ENCODE data around the gene GNAT3.

The GNAT3 gene

GRCh38 chr7:80511964-80512363 is at the start of gene GNAT3:
TSS of gene GNAT3 (minus strand) at chr7:80512064. CDS start at chr7:80511926, 138 bp downstream.
- no peaks in the 10 kb centered on the region for H3K27me3 ChIP-seq (ENCODE audit: control insufficient read depth, insufficient read depth, low read length)
- H3K4me1 ChIP-seq (ENCODE audit: control insufficient read depth, insufficient read depth, low read length) = no peaks in the 10 kb centered on the region
- H3K9me3 ChIP-seq (ENCODE audit: control insufficient read depth, insufficient read depth, low read length) = no peaks in the 10 kb centered on the region

DNA sequence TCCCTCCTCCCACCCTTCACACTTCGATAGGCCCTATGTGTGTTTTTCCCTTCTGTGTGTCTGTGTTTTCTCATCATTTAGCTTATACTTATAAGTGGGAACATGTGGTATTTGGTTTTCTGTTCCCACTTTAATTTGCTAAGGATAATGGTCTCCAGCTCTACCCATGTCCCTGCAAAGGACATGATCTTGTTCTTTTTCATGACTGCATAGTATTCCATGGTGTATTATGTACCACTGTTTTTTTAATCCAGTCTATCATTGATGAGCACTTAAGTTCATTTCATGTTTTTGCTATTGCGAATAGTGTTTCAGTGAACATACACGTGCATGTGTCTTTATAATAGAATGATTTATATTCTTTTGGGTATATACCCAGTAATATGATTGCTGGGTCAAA is 46.3 kb upstream of the GNAT3 start:
- Histone ChIP-seq H3K9ac (ENCODE audit: low read depth, low read length) (no peak overlapping the region), H3K27me3 (ENCODE audit: control insufficient read depth, insufficient read depth, low read length) (no peaks in the 10 kb centered on the region), H3K36me3 (ENCODE audit: control insufficient read depth, insufficient read depth, low read length) (no peaks in the 10 kb centered on the region), H3K4me3 (ENCODE audit: low read depth, low read length) (no peak overlapping the region), H3K4me1 (ENCODE audit: control insufficient read depth, insufficient read depth, low read length) (no peaks in the 10 kb centered on the region), H3K9me3 (ENCODE audit: control insufficient read depth, insufficient read depth, low read length) (no peaks in the 10 kb centered on the region)

More at GRCh38 chr7:80511964-80512363, at the start of gene GNAT3:
- no peaks in the 10 kb centered on the region for H3K36me3 ChIP-seq (ENCODE audit: control insufficient read depth, insufficient read depth, low read length)
- H3K9ac ChIP-seq (ENCODE audit: low read depth, low read length) = no peak within 1 kb of the TSS
- no peak within 1 kb of the TSS for H3K4me3 ChIP-seq (ENCODE audit: low read depth, low read length)

DNA sequence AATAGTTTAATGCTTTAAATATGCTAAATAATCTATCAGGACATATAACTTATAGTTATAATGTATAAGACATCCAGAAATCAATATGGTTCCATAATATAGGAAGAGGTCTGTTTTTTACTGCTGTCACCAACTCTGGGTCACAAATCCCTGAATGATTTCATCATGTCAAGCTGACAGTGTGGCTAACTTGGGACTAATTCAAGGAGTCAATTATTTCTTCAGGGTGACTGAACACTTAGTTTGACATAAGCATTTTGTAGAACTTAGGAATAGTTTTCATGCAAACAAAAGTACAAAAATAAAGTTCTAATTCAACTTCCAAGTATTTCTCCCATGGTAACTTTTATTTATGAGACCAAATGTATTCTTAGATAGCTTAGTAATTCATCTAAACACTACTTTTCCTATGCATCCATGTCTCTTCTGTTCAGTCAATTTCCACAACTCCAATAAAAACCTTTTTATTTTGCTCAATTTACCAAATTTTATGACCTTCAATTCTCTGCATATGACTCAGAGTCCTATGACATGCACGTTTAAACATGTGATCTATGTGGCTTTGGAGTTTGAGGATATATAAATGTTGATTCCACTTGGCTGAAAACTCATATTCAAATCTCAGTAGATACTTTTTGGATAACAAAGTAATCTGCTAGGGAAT is 40.3 kb upstream of the GNAT3 start:
- Histone ChIP-seq H3K27me3 (ENCODE audit: control insufficient read depth, insufficient read depth, low read length) (no peaks in the 10 kb centered on the region), H3K4me1 (ENCODE audit: control insufficient read depth, insufficient read depth, low read length) (no peaks in the 10 kb centered on the region), H3K4me3 (ENCODE audit: low read depth, low read length) (no peak overlapping the region), H3K9me3 (ENCODE audit: control insufficient read depth, insufficient read depth, low read length) (no peaks in the 10 kb centered on the region), H3K36me3 (ENCODE audit: control insufficient read depth, insufficient read depth, low read length) (no peaks in the 10 kb centered on the region), H3K9ac (ENCODE audit: low read depth, low read length) (no peak overlapping the region)

DNA sequence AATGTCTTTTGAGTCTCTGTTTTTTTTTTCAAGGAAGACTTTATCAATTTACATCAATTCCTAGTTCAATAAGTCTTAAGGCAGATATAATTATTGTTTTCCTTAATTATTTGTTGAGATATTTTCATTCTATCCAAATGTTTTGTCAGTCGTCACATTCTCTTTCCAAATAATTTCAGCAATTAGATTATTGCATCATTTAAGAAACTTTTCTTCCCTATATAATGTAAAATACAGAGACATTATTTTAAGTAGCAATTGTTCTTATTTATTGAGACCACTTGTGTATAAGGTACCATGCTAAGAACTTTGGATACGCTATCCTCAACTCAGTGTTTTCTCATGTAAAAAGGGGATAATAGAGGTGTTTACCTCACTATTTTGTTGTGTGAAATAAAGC is 38.1 kb upstream of the GNAT3 start:
- no peaks in the 10 kb centered on the region for H3K4me1 ChIP-seq (ENCODE audit: control insufficient read depth, insufficient read depth, low read length)
- no peak overlapping the region for H3K9ac ChIP-seq (ENCODE audit: low read depth, low read length)
- H3K9me3 ChIP-seq (ENCODE audit: control insufficient read depth, insufficient read depth, low read length) = no peaks in the 10 kb centered on the region
- no peak overlapping the region for H3K4me3 ChIP-seq (ENCODE audit: low read depth, low read length)
- H3K27me3 ChIP-seq (ENCODE audit: control insufficient read depth, insufficient read depth, low read length) = no peaks in the 10 kb centered on the region
- H3K36me3 ChIP-seq (ENCODE audit: control insufficient read depth, insufficient read depth, low read length) = no peaks in the 10 kb centered on the region

DNA sequence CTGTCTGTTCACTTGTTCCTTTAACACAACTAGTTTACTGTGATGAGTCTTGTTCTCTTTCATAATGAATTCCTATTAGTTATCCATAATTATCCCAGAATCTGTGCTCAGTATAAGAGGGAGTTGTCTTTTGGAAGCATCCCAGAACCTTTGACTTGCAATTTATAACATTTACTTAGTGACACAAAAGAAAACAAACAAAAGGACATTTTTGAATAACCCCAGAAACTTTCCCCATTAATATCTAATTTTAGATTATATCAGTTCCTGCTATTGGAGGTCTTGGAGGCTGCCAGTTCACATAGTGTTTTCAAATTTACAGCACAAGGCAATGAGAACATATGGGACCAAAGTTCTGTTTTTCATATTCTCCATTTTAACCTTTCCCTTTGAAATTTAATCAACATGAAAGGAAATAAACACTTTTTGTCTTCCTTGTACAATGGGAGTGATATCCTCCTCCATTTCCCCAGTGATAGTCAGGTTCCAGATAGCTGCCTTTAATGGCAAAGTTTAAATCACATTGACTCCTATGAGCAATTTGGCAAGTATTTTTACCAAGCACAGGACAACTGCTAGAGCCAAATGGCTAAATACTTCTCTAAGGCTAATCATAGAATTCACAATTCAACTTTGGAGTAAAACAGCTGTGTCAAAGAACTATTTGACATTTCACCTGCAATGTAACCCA is 37.1 kb upstream of the GNAT3 start:
- Histone ChIP-seq H3K27me3 (ENCODE audit: control insufficient read depth, insufficient read depth, low read length) (no peaks in the 10 kb centered on the region), H3K9ac (ENCODE audit: low read depth, low read length) (no peak overlapping the region), H3K36me3 (ENCODE audit: control insufficient read depth, insufficient read depth, low read length) (no peaks in the 10 kb centered on the region), H3K9me3 (ENCODE audit: control insufficient read depth, insufficient read depth, low read length) (no peaks in the 10 kb centered on the region), H3K4me1 (ENCODE audit: control insufficient read depth, insufficient read depth, low read length) (no peaks in the 10 kb centered on the region), H3K4me3 (ENCODE audit: low read depth, low read length) (no peak overlapping the region)

DNA sequence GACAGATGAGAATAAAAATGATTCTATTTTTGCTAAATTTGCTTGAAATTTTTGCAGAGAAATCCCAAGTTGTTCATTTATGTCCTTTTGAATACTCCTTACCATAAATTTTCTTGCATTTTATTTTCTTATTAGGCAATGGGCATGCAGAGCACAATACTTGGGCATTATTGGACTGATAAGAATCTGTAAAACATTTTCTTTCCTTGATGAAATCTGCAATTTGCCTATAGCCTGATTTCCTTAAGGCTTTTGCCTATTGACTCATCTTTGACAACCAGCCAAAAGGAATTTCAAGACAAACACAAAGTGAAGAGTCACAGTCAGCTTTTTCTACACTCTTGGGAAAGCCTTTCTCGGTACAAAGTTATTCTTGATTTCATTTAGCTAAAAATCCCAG is 30.5 kb upstream of the GNAT3 start:
- Histone ChIP-seq H3K9ac (ENCODE audit: low read depth, low read length) (no peak overlapping the region), H3K4me3 (ENCODE audit: low read depth, low read length) (no peak overlapping the region), H3K27me3 (ENCODE audit: control insufficient read depth, insufficient read depth, low read length) (no peaks in the 10 kb centered on the region), H3K36me3 (ENCODE audit: control insufficient read depth, insufficient read depth, low read length) (no peaks in the 10 kb centered on the region), H3K9me3 (ENCODE audit: control insufficient read depth, insufficient read depth, low read length) (no peaks in the 10 kb centered on the region), H3K4me1 (ENCODE audit: control insufficient read depth, insufficient read depth, low read length) (no peaks in the 10 kb centered on the region)

GRCh38 chr7:80540836-80541235 is 29.0 kb upstream of the GNAT3 start:
- Histone ChIP-seq H3K4me3 (ENCODE audit: low read depth, low read length) (no peak overlapping the region), H3K9ac (ENCODE audit: low read depth, low read length) (no peak overlapping the region), H3K36me3 (ENCODE audit: control insufficient read depth, insufficient read depth, low read length) (no peaks in the 10 kb centered on the region), H3K4me1 (ENCODE audit: control insufficient read depth, insufficient read depth, low read length) (no peaks in the 10 kb centered on the region), H3K9me3 (ENCODE audit: control insufficient read depth, insufficient read depth, low read length) (no peaks in the 10 kb centered on the region), H3K27me3 (ENCODE audit: control insufficient read depth, insufficient read depth, low read length) (no peaks in the 10 kb centered on the region)

GRCh38 chr7:80537091-80537490 is 25.2 kb upstream of the GNAT3 start:
- Histone ChIP-seq H3K9me3 (ENCODE audit: control insufficient read depth, insufficient read depth, low read length) (no peaks in the 10 kb centered on the region), H3K27me3 (ENCODE audit: control insufficient read depth, insufficient read depth, low read length) (no peaks in the 10 kb centered on the region), H3K4me1 (ENCODE audit: control insufficient read depth, insufficient read depth, low read length) (no peaks in the 10 kb centered on the region), H3K4me3 (ENCODE audit: low read depth, low read length) (no peak overlapping the region), H3K9ac (ENCODE audit: low read depth, low read length) (no peak overlapping the region), H3K36me3 (ENCODE audit: control insufficient read depth, insufficient read depth, low read length) (no peaks in the 10 kb centered on the region)

GRCh38 chr7:80536426-80536825 is 24.6 kb upstream of the GNAT3 start:
- no peaks in the 10 kb centered on the region for H3K9me3 ChIP-seq (ENCODE audit: control insufficient read depth, insufficient read depth, low read length)
- no peaks in the 10 kb centered on the region for H3K4me1 ChIP-seq (ENCODE audit: control insufficient read depth, insufficient read depth, low read length)
- no peak overlapping the region for H3K4me3 ChIP-seq (ENCODE audit: low read depth, low read length)
- no peaks in the 10 kb centered on the region for H3K27me3 ChIP-seq (ENCODE audit: control insufficient read depth, insufficient read depth, low read length)
- H3K36me3 ChIP-seq (ENCODE audit: control insufficient read depth, insufficient read depth, low read length) = no peaks in the 10 kb centered on the region
- H3K9ac ChIP-seq (ENCODE audit: low read depth, low read length) = no peak overlapping the region

DNA sequence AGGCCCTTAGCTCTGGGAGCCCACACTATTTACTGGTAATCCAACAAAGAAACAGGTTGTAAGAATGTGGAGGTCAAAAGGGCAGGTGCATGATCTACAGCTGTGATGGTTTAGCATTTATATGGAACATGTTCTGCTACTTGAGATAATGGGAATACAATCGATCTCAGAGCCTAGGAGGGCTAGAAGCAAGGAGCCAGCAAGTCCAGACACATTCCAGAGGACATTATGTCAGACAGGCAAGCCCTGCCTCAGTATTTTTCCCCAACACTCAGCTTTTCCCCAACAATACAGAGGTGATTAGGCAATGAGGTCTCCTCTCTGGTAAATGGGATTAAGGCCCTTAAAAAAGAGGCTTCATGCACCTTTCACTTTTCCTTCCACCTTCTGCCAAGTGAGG is 21.4 kb upstream of the GNAT3 start:
- no peak overlapping the region for H3K9ac ChIP-seq (ENCODE audit: low read depth, low read length)
- H3K27me3 ChIP-seq (ENCODE audit: control insufficient read depth, insufficient read depth, low read length) = no peaks in the 10 kb centered on the region

DNA sequence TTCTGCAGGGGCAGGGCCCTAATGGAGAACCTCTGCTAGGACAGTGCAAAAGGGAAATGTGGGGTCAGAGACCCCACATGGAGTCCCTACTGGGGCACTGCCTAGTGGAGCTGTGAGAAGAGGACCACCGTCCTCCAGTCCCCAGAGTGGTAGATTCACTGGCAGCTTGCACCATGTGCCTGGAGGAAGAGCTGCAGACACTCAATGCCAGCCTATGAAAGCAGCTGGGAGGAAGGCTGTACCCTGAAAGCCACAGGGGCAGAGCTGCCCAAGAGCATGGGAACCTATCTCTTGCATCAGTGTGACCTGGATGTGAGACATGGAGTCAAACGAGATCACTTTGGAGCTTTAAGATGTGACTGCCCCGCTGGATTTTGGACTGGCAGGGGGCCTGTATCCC is 20.3 kb upstream of the GNAT3 start:
- Histone ChIP-seq H3K9me3 (ENCODE audit: control insufficient read depth, insufficient read depth, low read length) (no peaks in the 10 kb centered on the region), H3K36me3 (ENCODE audit: control insufficient read depth, insufficient read depth, low read length) (no peaks in the 10 kb centered on the region), H3K9ac (ENCODE audit: low read depth, low read length) (no peak overlapping the region), H3K4me3 (ENCODE audit: low read depth, low read length) (no peak overlapping the region), H3K4me1 (ENCODE audit: control insufficient read depth, insufficient read depth, low read length) (no peaks in the 10 kb centered on the region), H3K27me3 (ENCODE audit: control insufficient read depth, insufficient read depth, low read length) (no peaks in the 10 kb centered on the region)

More for the DNA sequence above, 21.4 kb upstream of the GNAT3 start:
- Histone ChIP-seq H3K36me3 (ENCODE audit: control insufficient read depth, insufficient read depth, low read length) (no peaks in the 10 kb centered on the region), H3K9me3 (ENCODE audit: control insufficient read depth, insufficient read depth, low read length) (no peaks in the 10 kb centered on the region), H3K4me3 (ENCODE audit: low read depth, low read length) (no peak overlapping the region), H3K4me1 (ENCODE audit: control insufficient read depth, insufficient read depth, low read length) (no peaks in the 10 kb centered on the region)

DNA sequence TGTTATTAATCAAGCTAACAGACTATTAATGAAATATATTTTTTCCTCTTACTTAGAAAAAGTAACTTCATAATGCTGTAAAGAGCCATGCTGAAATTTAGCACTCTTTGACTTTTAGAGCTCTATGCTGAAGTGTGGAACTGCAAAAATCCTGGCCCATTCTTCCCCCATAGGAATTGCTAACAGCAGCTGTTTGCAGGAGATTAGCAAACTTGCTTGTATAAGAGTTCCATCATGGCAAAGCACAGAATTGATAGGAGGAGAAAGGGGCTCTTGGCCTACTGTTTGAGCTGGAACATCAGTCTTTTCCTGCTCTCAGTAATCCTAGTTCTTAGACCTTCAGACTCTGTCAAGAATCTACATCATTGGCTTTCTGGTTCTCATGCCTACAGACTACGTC is 18.3 kb upstream of the GNAT3 start:
- H3K27me3 ChIP-seq (ENCODE audit: control insufficient read depth, insufficient read depth, low read length) = no peaks in the 10 kb centered on the region
- H3K4me1 ChIP-seq (ENCODE audit: control insufficient read depth, insufficient read depth, low read length) = no peaks in the 10 kb centered on the region
- no peaks in the 10 kb centered on the region for H3K36me3 ChIP-seq (ENCODE audit: control insufficient read depth, insufficient read depth, low read length)
- no peak overlapping the region for H3K4me3 ChIP-seq (ENCODE audit: low read depth, low read length)
- no peaks in the 10 kb centered on the region for H3K9me3 ChIP-seq (ENCODE audit: control insufficient read depth, insufficient read depth, low read length)
- H3K9ac ChIP-seq (ENCODE audit: low read depth, low read length) = no peak overlapping the region
